Subcutaneous abdominal adipose tissue (tissue), 5 donors: ENCODE results near the gene RIOK2.
A peak's percentile ranks its signal among the peaks of the same experiment; 100 is the strongest.

Experiments
- H3K27ac ChIP-seq: one replicate; pipeline ENCODE4 v1.7.0; 2013; ENCODE audit warnings: low read depth, mild to moderate bottlenecking, inconsistent platforms, low read length, moderate library complexity
- H3K27me3 ChIP-seq, 5 donors: one replicate each; pipeline ENCODE4 v1.7.0; 2013; ENCODE audit warnings: low read length in 5 of 5, inconsistent platforms in 1 of 5; ENCODE audit not compliant: control insufficient read depth in 5 of 5, insufficient read depth in 4 of 5
- H3K36me3 ChIP-seq, 5 donors: one replicate each; pipeline ENCODE4 v1.7.0; 2013; ENCODE audit warnings: low read length in 5 of 5; ENCODE audit not compliant: control insufficient read depth in 5 of 5, insufficient read depth in 5 of 5
- H3K4me1 ChIP-seq, 5 donors: one replicate each; pipeline ENCODE4 v1.7.0; 2013; ENCODE audit warnings: low read length in 5 of 5, mild to moderate bottlenecking in 3 of 5, moderate library complexity in 1 of 5; ENCODE audit not compliant: control insufficient read depth in 5 of 5, insufficient read depth in 5 of 5
- H3K4me3 ChIP-seq, 5 donors: one replicate each; pipeline ENCODE4 v1.7.0; 2013; ENCODE audit warnings: low read length in 5 of 5, low read depth in 1 of 5
- H3K9ac ChIP-seq, 5 donors: one replicate each; pipeline ENCODE4 v1.7.0; 2013; ENCODE audit warnings: low read length in 5 of 5, mild to moderate bottlenecking in 4 of 5, moderate library complexity in 3 of 5
- H3K9me3 ChIP-seq, 5 donors: one replicate each; pipeline ENCODE4 v1.7.0; 2013; ENCODE audit warnings: low read length in 5 of 5; ENCODE audit not compliant: control insufficient read depth in 5 of 5
- donor health status: healthy.
- donor health status: healthy.
- donor health status: healthy.
- donor health status: healthy.
- donor health status: healthy.

RIOK2 gene

GRCh38 chr5:97172227-97172626 lies 10.8 kb downstream of the RIOK2 start:
- H3K27ac ChIP-seq: no peak overlapping the region
- H3K9me3 ChIP-seq: no peaks in the 10 kb centered on the region
- peaks cover 70 to 90% (median 77%) of the 10 kb centered on the region in 5 donors for H3K36me3 ChIP-seq

DNA sequence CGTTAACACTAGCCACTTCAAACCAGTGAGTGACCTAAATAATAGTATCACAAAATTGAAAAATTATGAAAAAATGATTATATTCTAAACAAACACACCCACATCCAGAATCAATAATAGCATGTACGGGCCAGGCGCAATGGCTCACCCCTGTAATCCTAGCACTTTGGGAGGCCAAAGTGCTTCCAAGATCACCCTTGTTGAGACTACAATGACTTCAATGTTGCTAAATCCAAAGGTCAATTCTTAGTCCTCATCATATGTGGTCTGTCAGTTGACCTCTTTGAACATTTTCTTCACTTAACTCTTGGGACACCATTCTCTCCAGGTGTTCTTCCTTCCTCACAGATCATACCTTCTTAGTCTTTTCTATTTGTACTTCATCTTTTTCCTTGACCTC lies 11.3 kb downstream of the RIOK2 start:
- H3K27ac ChIP-seq: no peak overlapping the region
- no peaks in the 10 kb centered on the region for H3K27me3 ChIP-seq
- no peak overlapping the region for H3K9ac ChIP-seq
- H3K4me3 ChIP-seq: no peak overlapping the region
- H3K36me3 ChIP-seq: peaks cover 65 to 87% (median 74%) of the 10 kb centered on the region in 5 donors
- H3K4me1 ChIP-seq: no peaks in the 10 kb centered on the region
- H3K9me3 ChIP-seq: no peaks in the 10 kb centered on the region

More at GRCh38 chr5:97172227-97172626, 10.8 kb downstream of the RIOK2 start:
- no peaks in the 10 kb centered on the region for H3K4me1 ChIP-seq
- H3K9ac ChIP-seq: no peak overlapping the region
- H3K27me3 ChIP-seq: no peaks in the 10 kb centered on the region
- H3K4me3 ChIP-seq: no peak overlapping the region

GRCh38 chr5:97167435-97167834 lies 15.6 kb downstream of the RIOK2 start:
- peak overlapping the region in 2 of 5 donors; percentile 35 to 46 for H3K9ac ChIP-seq
- H3K9me3 ChIP-seq: no peaks in the 10 kb centered on the region
- no peak overlapping the region for H3K4me3 ChIP-seq
- H3K36me3 ChIP-seq: peaks cover 39 to 62% (median 56%) of the 10 kb centered on the region in 5 donors
- no peaks in the 10 kb centered on the region for H3K27me3 ChIP-seq
- peak overlapping the region; percentile 6 for H3K27ac ChIP-seq
- H3K4me1 ChIP-seq: no peaks in the 10 kb centered on the region

DNA sequence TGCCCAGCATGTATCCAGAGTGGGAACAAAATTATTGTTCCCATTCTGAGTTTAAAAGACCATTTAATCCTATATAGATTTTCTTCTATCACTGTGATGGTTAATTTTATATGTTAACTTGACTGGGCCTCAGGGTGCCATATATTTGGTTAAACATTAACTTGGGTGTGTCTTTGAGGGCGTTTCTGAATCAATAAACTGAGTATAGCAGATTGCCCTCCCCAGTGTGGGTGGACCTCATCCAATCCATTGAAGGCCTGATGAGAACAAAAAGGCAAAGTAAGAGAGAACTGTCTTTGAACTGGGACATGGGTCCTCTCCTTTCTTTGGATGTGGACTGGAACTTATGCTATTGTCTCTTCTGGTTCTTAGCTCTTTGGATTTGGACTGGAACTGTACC lies 17.3 kb downstream of the RIOK2 start:
- H3K9ac ChIP-seq: peak overlapping the region in 1 of 5 donors; percentile 24
- no peak overlapping the region for H3K4me3 ChIP-seq
- no peaks in the 10 kb centered on the region for H3K9me3 ChIP-seq
- H3K27ac ChIP-seq: peak overlapping the region; percentile 32
- H3K27me3 ChIP-seq: no peaks in the 10 kb centered on the region
- no peaks in the 10 kb centered on the region for H3K4me1 ChIP-seq
- peaks cover 29 to 54% (median 47%) of the 10 kb centered on the region in 5 donors for H3K36me3 ChIP-seq

- Histone ChIP-seq H3K36me3 (peaks cover 27 to 53% (median 47%) of the 10 kb centered on the region in 5 donors), H3K4me3 (no peak overlapping the region)
Observed at GRCh38 chr5:97164846-97165245, 18.2 kb downstream of the RIOK2 start.

GRCh38 chr5:97163790-97164285 lies 19.2 kb downstream of the RIOK2 start:
- Histone ChIP-seq H3K9me3 (no peaks in the 10 kb centered on the region), H3K27me3 (no peaks in the 10 kb centered on the region), H3K4me1 (no peaks in the 10 kb centered on the region), H3K36me3 (peaks cover 30 to 52% (median 38%) of the 10 kb centered on the region in 5 donors), H3K9ac (no peak overlapping the region), H3K4me3 (no peak overlapping the region), H3K27ac (no peak overlapping the region)

More at GRCh38 chr5:97164846-97165245, 18.2 kb downstream of the RIOK2 start:
- Histone ChIP-seq H3K9me3 (no peaks in the 10 kb centered on the region), H3K4me1 (no peaks in the 10 kb centered on the region), H3K27ac (no peak overlapping the region), H3K27me3 (no peaks in the 10 kb centered on the region), H3K9ac (no peak overlapping the region)

GRCh38 chr5:97163360-97163764 lies 19.7 kb downstream of the RIOK2 start:
- Histone ChIP-seq H3K27me3 (no peaks in the 10 kb centered on the region), H3K4me1 (no peaks in the 10 kb centered on the region), H3K36me3 (peaks cover 26 to 49% (median 34%) of the 10 kb centered on the region in 5 donors), H3K27ac (no peak overlapping the region), H3K4me3 (no peak overlapping the region), H3K9ac (no peak overlapping the region), H3K9me3 (no peaks in the 10 kb centered on the region)

DNA sequence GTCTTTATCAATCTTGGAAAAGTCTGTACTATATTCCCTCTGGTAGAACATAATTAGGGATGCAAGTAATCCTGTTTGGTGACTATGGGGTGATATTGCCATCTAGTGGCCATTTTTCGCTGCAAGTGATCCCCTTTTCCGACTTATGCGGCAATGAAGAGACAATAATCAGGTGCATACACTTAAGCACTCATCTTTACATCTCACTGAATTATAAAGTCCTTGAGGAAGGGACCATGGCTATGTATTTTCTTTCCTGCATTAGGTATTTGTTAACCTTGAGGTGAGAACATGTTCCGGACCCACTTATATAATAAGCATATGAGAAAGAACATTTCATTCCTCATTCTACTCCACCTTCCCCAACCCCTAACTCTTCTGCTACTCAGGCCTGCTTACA lies 21.0 kb downstream of the RIOK2 start:
- H3K27ac ChIP-seq: no peak overlapping the region
- H3K4me1 ChIP-seq: no peaks in the 10 kb centered on the region
- peaks cover 18 to 37% (median 22%) of the 10 kb centered on the region in 5 donors for H3K36me3 ChIP-seq
- no peak overlapping the region for H3K9ac ChIP-seq
- no peaks in the 10 kb centered on the region for H3K27me3 ChIP-seq
- peaks cover 0 to 4% (median 3%) of the 10 kb centered on the region in 5 donors for H3K9me3 ChIP-seq
- no peak overlapping the region for H3K4me3 ChIP-seq

DNA sequence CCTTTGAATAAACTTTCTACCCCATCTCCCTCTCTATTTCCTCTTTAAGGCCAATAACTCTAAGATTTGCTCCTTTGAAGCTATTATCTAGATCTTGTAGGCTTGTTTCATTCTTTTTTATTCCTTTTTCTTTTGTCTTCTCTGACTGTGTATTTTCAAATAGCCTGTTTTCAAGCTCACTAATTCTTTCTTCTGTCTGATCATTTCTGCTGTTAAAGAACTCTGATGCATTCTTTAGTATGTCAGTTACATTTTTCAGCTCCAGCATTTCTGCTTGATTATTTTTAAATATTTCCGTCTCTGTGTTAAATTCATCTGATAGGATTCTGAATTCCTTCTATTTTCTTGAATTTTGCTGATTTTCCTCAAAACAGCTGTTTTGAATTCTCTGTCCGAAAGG lies 25.4 kb downstream of the RIOK2 start:
- H3K27me3 ChIP-seq: no peaks in the 10 kb centered on the region
- H3K36me3 ChIP-seq: peaks cover 6 to 22% (median 14%) of the 10 kb centered on the region in 5 donors
- H3K4me3 ChIP-seq: no peak overlapping the region
- H3K9me3 ChIP-seq: peaks cover 0 to 4% (median 3%) of the 10 kb centered on the region in 5 donors
- no peak overlapping the region for H3K9ac ChIP-seq
- no peaks in the 10 kb centered on the region for H3K4me1 ChIP-seq
- no peak overlapping the region for H3K27ac ChIP-seq

GRCh38 chr5:97151370-97151769 lies 31.7 kb downstream of the RIOK2 start:
- no peak overlapping the region for H3K4me3 ChIP-seq
- H3K9me3 ChIP-seq: no peaks in the 10 kb centered on the region
- no peaks in the 10 kb centered on the region for H3K36me3 ChIP-seq

More at GRCh38 chr5:97151370-97151769, 31.7 kb downstream of the RIOK2 start:
- H3K27ac ChIP-seq: no peak overlapping the region
- no peaks in the 10 kb centered on the region for H3K4me1 ChIP-seq
- H3K9ac ChIP-seq: no peak overlapping the region
- H3K27me3 ChIP-seq: no peaks in the 10 kb centered on the region
